ENCODE measurements around the gene WWOX. TPM values are rescaled to one million over a fixed set of nuclear protein-coding genes. Genes with fewer than 3 reads are reported as not detected.
"Not testable (repeated sequence)": the region's sequence is repeated elsewhere in the genome, so short reads cannot be mapped to it uniquely, and the experiment has no call there.

The WWOX gene
- total RNA-seq, 2 experiments from 2014 or later = 19.1 to 23.7 TPM

GRCh38 chr16:79248351-79248750 is 1148.9 kb downstream of the WWOX start:
- ChIA-PET CTCF (no interaction called here), POLR2A (no interaction called here)
- Mint-ChIP-seq H3K36me3 (ENCODE audit: low read depth) (no peaks in the 10 kb centered on the region), H3K4me1 (ENCODE audit: low read depth) (no peaks in the 10 kb centered on the region), H3K4me3 (no peak overlapping the region), H3K27ac (no peak overlapping the region), H3K27me3 (peaks cover 2% of the 10 kb centered on the region), H3K9me3 (no peaks in the 10 kb centered on the region)
- intact Hi-C loops (cut with micrococcal nuclease) = no loop called here
- ATAC-seq = no peak
- DNase-seq = no peak
- TF ChIP-seq CTCF (IDR thresholded peaks at IDR 0.05) = no peak

- intact Hi-C loops (cut with micrococcal nuclease) = no loop called here
- H3K36me3 Mint-ChIP-seq (ENCODE audit: low read depth) = no peaks in the 10 kb centered on the region
- POLR2A ChIA-PET = no interaction called here
- peaks cover 6% of the 10 kb centered on the region for H3K27me3 Mint-ChIP-seq
- H3K4me1 Mint-ChIP-seq (ENCODE audit: low read depth) = no peaks in the 10 kb centered on the region
- TF ChIP-seq CTCF (IDR thresholded peaks at IDR 0.05) = no peak
- no peak overlapping the region for H3K27ac Mint-ChIP-seq
- no peak for DNase-seq
- H3K9me3 Mint-ChIP-seq = no peaks in the 10 kb centered on the region
- H3K4me3 Mint-ChIP-seq = no peak overlapping the region
- no peak for ATAC-seq
- CTCF ChIA-PET = no interaction called here
These were observed 1151.1 kb downstream of the WWOX start for GRCh38 chr16:79250502-79251098.

- Mint-ChIP-seq H3K9me3 (no peaks in the 10 kb centered on the region), H3K4me3 (no peak overlapping the region), H3K4me1 (ENCODE audit: low read depth) (no peaks in the 10 kb centered on the region), H3K27ac (no peak overlapping the region), H3K27me3 (peaks cover 9% of the 10 kb centered on the region), H3K36me3 (ENCODE audit: low read depth) (no peaks in the 10 kb centered on the region)
- no peak for TF ChIP-seq CTCF (IDR thresholded peaks at IDR 0.05)
- no peak for DNase-seq
- no peak for ATAC-seq
- ChIA-PET POLR2A (no interaction called here), CTCF (no interaction called here)
- intact Hi-C loops (cut with micrococcal nuclease) = no loop called here
These were observed 1153.7 kb downstream of the WWOX start for GRCh38 chr16:79253100-79253631.

- H3K4me1 Mint-ChIP-seq (ENCODE audit: low read depth) = peaks cover 2% of the 10 kb centered on the region
- DNase-seq = no peak
- H3K27ac Mint-ChIP-seq = no peak overlapping the region
- no peak for ATAC-seq
- no peaks in the 10 kb centered on the region for H3K9me3 Mint-ChIP-seq
- no peak overlapping the region for H3K4me3 Mint-ChIP-seq
- intact Hi-C loops (cut with micrococcal nuclease) = no loop called here
- CTCF ChIA-PET = interaction anchor here (1.1 kb wide), 1 partner anchor 56 kb away, joined by 3 read pairs; no protein-coding TSS in a partner anchor
- H3K36me3 Mint-ChIP-seq (ENCODE audit: low read depth) = no peaks in the 10 kb centered on the region
- TF ChIP-seq CTCF (IDR thresholded peaks at IDR 0.05) = no peak
- H3K27me3 Mint-ChIP-seq = peaks cover 28% of the 10 kb centered on the region
- POLR2A ChIA-PET = interaction anchor here (1.0 kb wide), 1 partner anchor 21 kb away, joined by 3 read pairs; no protein-coding TSS in a partner anchor
These were observed 1158.6 kb downstream of the WWOX start for GRCh38 chr16:79257953-79258490.

GRCh38 chr16:79260890-79261289 is 1161.4 kb downstream of the WWOX start:
- ATAC-seq; H3K36me3 Mint-ChIP-seq (ENCODE audit: low read depth); intact Hi-C loops (cut with micrococcal nuclease); POLR2A ChIA-PET; H3K4me3 Mint-ChIP-seq; H3K9me3 Mint-ChIP-seq; H3K27ac Mint-ChIP-seq; DNase-seq; H3K4me1 Mint-ChIP-seq (ENCODE audit: low read depth): not testable (repeated sequence)
- CTCF ChIA-PET = interaction anchor here (0.6 to 1.2 kb wide), 2 partner anchors 13 to 112 kb away, joined by 3 read pairs; no protein-coding TSS in a partner anchor
- peaks cover 38% of the 10 kb centered on the region for H3K27me3 Mint-ChIP-seq

Measured in activated CD8-positive, alpha-beta T cell treated with anti-CD3 and anti-CD28 coated beads for 36 hours (primary cell).